HG03045 (cell line): ENCODE results near the gene RENBP.
"Not testable (repeated sequence)": the region's sequence is repeated elsewhere in the genome, so short reads cannot be mapped to it uniquely, and the experiment has no call there.

ENCODE experiments used
- ATAC-seq: cut with Tn5 transposase; IDR thresholded peaks from one replicate; pipeline ENCODE4 v1.9.1; 2021; ENCODE audit warnings: mild to moderate bottlenecking, moderate library complexity; ENCODE audit not compliant: unreplicated experiment

RENBP gene

GRCh38 chrX:153944140-153944799 is at the start of gene RENBP:
Gene RENBP (minus strand): TSS chrX:153944643. CDS start chrX:153944610, 33 bp downstream.
- ATAC-seq = no peak

GRCh38 chrX:153993978-153994377 is 49.5 kb upstream of the RENBP start:
- no peak for ATAC-seq

GRCh38 chrX:153993079-153993478 is 48.6 kb upstream of the RENBP start:
- ATAC-seq = no peak

GRCh38 chrX:153992180-153992579 is 47.7 kb upstream of the RENBP start:
- no peak for ATAC-seq

- ATAC-seq = no peak
Observed at GRCh38 chrX:153991013-153991580, 46.7 kb upstream of the RENBP start.

- ATAC-seq = no peak
Observed at GRCh38 chrX:153989973-153990655, 45.7 kb upstream of the RENBP start.

GRCh38 chrX:153988493-153988892 is 44.0 kb upstream of the RENBP start:
- no peak for ATAC-seq

GRCh38 chrX:153984351-153985178 is 40.1 kb upstream of the RENBP start:
- no peak for ATAC-seq

- no peak for ATAC-seq
Observed at GRCh38 chrX:153983321-153983801, 38.9 kb upstream of the RENBP start.

GRCh38 chrX:153981771-153982533 is 37.5 kb upstream of the RENBP start:
- no peak for ATAC-seq

GRCh38 chrX:153981231-153981630 is 36.8 kb upstream of the RENBP start:
- ATAC-seq = no peak

GRCh38 chrX:153980394-153980793 is 36.0 kb upstream of the RENBP start:
- not testable (repeated sequence) for ATAC-seq

- no peak for ATAC-seq
Observed at GRCh38 chrX:153974726-153975286, 30.4 kb upstream of the RENBP start.

- ATAC-seq = no peak
Observed at GRCh38 chrX:153974003-153974725, 29.7 kb upstream of the RENBP start.

- ATAC-seq = no peak
Observed at GRCh38 chrX:153973127-153974002, 28.9 kb upstream of the RENBP start.

GRCh38 chrX:153972368-153973126 is 28.1 kb upstream of the RENBP start, which contains the start of gene TMEM187:
Gene TMEM187 (plus strand): TSS chrX:153972754. CDS start chrX:153982063, 9,309 bp downstream.
- peak; percentile 52 for ATAC-seq
